Stimulated activated naive CD8-positive, alpha-beta T cell treated with anti-CD3 and anti-CD28 coated beads, Interleukin-15, amount 100 ng/mL, for 72 hours (primary cell): ENCODE measurements around the gene ZNF687.
A peak's percentile ranks its signal among the peaks of the same experiment; 100 is the strongest.
"Not testable (repeated sequence)": the region's sequence is repeated elsewhere in the genome, so short reads cannot be mapped to it uniquely, and the experiment has no call there.

ENCODE experiments used
- ATAC-seq: fragments of 150-1000 bp; cut with Tn5 transposase; 2 replicates; pipeline ENCODE4 v1.10.0; 2021; ENCODE audit warnings: mild to moderate bottlenecking, moderate library complexity
- DNase-seq, 2 donors: peaks; one replicate each; pipeline ENCODE4 v3.0.0; 2021 to 2022
- H3K27ac Mint-ChIP-seq, 2 donors: one replicate each; pipeline ENCODE4 v1.8.0; 2022; ENCODE audit warnings: mild to moderate bottlenecking in 2 of 2, mixed read lengths in 2 of 2, moderate library complexity in 2 of 2
- H3K27me3 Mint-ChIP-seq: one replicate; pipeline ENCODE4 v1.8.0; 2022; ENCODE audit warnings: mixed read lengths
- H3K4me1 Mint-ChIP-seq: one replicate; pipeline ENCODE4 v1.8.0; 2022; ENCODE audit warnings: mild to moderate bottlenecking, mixed read lengths
- H3K4me3 Mint-ChIP-seq, 2 donors: one replicate each; pipeline ENCODE4 v1.8.0; 2022; ENCODE audit warnings: mild to moderate bottlenecking in 2 of 2, mixed read lengths in 2 of 2, moderate library complexity in 1 of 2
- H3K9me3 Mint-ChIP-seq, 2 donors: one replicate each; pipeline ENCODE4 v1.8.0; 2022; ENCODE audit warnings: mixed read lengths in 2 of 2

The ZNF687 gene

DNA sequence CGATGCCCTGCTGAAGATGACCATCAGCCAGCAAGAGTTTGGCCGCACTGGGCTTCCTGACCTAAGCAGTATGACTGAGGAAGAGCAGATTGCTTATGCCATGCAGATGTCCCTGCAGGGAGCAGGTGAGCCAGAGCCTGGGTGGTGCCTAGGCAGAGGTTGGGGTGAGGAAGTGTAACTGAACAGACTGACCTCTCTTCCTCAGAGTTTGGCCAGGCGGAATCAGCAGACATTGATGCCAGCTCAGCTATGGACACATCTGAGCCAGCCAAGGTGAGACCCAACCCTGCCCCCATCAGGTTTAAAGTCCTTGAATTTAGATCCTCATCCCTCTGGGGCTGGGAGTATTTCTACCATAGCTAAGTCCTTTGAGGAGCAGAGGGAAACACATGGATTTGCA is 15.8 kb upstream of the ZNF687 start:
- Mint-ChIP-seq H3K9me3 (no peaks in the 10 kb centered on the region), H3K4me3 (no peak overlapping the region), H3K4me1 (no peaks in the 10 kb centered on the region), H3K27me3 (no peaks in the 10 kb centered on the region), H3K27ac (peak overlapping the region in 1 of 2 donors; percentile 20)
- no peak for ATAC-seq
- DNase-seq = no peak

- H3K4me1 Mint-ChIP-seq = no peaks in the 10 kb centered on the region
- no peak overlapping the region for H3K27ac Mint-ChIP-seq
- no peaks in the 10 kb centered on the region for H3K27me3 Mint-ChIP-seq
- H3K9me3 Mint-ChIP-seq = no peaks in the 10 kb centered on the region
- DNase-seq (no peak), ATAC-seq (no peak)
- no peak overlapping the region for H3K4me3 Mint-ChIP-seq
Measured at GRCh38 chr1:151266821-151267220, 15.3 kb upstream of the ZNF687 start.

GRCh38 chr1:151267760-151268159 is 14.3 kb upstream of the ZNF687 start:
- no peaks in the 10 kb centered on the region for H3K27me3 Mint-ChIP-seq
- DNase-seq = no peak
- no peaks in the 10 kb centered on the region for H3K9me3 Mint-ChIP-seq
- ATAC-seq = no peak
- H3K4me1 Mint-ChIP-seq = no peaks in the 10 kb centered on the region
- H3K27ac Mint-ChIP-seq = no peak overlapping the region
- no peak overlapping the region for H3K4me3 Mint-ChIP-seq

DNA sequence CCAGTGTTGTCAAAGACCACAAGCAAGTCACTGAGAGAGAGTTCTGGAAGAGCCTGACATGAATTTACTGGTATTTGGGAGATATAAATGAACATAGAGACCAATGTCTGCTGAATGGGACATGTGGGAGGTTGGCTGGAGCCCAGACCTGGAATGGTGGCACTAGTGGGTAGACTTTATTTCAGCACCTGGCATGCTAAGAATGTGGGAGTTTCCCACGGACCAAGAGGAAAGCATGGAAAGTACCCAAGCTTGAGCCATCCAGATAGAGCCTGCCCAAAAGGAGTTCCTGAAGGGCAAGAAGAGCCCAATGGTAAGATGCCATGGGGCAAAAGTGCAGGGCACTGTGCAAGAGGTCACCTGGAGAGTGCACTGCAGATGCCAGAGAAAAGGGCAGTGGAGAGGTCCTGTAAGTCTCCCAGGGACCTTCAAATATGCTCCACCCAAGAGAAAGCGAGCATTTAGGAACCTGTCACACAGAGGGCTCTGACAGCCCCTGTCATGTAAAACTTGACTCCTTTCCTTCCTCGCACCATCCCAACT is 8.1 kb upstream of the ZNF687 start:
- H3K9me3 Mint-ChIP-seq = no peaks in the 10 kb centered on the region
- DNase-seq (no peak), ATAC-seq (no peak)
- peaks cover 25% of the 10 kb centered on the region for H3K4me1 Mint-ChIP-seq
- H3K4me3 Mint-ChIP-seq = no peak overlapping the region
- H3K27ac Mint-ChIP-seq = peak overlapping the region in 1 of 2 donors; percentile 43
- H3K27me3 Mint-ChIP-seq = no peaks in the 10 kb centered on the region

DNA sequence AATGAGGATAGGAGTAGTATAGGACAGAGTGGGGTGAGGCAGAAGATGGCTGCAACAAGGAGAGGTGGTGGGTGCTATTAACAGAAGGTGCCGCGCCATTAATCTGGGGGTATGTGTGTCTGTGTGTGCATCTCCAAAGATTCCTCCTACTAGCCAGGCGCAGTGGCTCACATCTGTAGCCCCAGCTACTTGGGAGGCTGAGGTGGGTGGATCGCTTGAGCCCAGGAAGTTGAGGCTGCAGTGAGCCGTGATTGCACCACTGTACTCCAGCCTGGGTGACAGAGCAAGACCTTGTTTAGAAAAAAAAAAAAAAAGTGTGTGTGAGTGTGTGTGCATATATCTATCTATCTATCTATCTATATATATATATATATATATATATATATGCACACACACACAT is 6.8 kb upstream of the ZNF687 start:
- not testable (repeated sequence) for DNase-seq, H3K4me3 Mint-ChIP-seq, H3K27ac Mint-ChIP-seq, H3K9me3 Mint-ChIP-seq, ATAC-seq, H3K27me3 Mint-ChIP-seq
- H3K4me1 Mint-ChIP-seq = peaks cover 27% of the 10 kb centered on the region

- DNase-seq = peak in 1 of 2 donors; percentile 42
Measured at GRCh38 chr1:151277249-151277648, 4.8 kb upstream of the ZNF687 start.

DNA sequence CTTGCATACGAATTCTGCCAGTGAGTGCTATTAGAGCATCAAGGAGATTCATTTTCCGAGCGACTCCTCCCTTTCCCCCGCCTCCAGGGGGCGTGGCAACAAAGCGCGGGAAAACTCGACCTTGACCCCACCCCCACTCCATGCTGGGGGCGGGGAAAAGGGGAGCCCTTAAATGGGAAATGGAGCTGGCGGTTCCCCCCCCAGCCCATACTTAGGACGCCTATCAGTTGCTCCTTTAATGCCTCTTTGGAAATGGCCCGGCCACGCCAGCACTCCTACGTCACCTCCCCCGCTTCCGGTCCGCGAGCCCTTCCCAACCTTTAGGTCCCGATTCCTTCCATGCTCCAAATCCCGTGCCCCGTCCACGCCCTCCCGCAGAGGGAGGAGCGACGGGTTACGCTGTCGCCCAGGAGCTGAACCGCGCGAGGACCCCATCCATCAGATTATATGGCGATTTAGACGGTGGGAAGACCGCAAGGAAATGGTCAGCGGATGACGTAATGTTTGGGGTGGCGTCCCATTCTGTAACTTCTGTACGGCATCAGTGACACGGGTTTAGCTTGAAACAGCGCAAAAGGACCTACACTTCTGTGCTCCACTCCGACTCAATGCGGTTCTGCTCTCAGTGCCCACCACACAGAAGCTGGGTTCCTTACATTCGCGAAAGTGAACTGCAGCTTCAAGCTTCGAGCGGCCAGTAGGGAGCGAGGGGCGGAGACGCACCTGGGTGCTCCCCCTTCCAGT is 702 bp upstream of the ZNF687 start:
- Mint-ChIP-seq H3K4me1 (peaks cover 54% of the 10 kb centered on the region), H3K27me3 (no peaks in the 10 kb centered on the region), H3K9me3 (no peaks in the 10 kb centered on the region), H3K4me3 (peak overlapping the region; percentile 87 to 88), H3K27ac (peak overlapping the region; percentile 97 to 99)
- peak; percentile 98 for DNase-seq
- peak; percentile 58 for ATAC-seq

More at GRCh38 chr1:151277249-151277648, 4.8 kb upstream of the ZNF687 start:
- Mint-ChIP-seq H3K27ac (peak overlapping the region; percentile 2 to 86), H3K4me3 (peak overlapping the region; percentile 9 to 42), H3K9me3 (no peaks in the 10 kb centered on the region), H3K27me3 (no peaks in the 10 kb centered on the region), H3K4me1 (peaks cover 27% of the 10 kb centered on the region)
- peak; percentile 4 for ATAC-seq

- no peak for ATAC-seq
- peak; percentile 19 to 42 for DNase-seq
- peak overlapping the region; percentile 87 to 88 for H3K4me3 Mint-ChIP-seq
- H3K27ac Mint-ChIP-seq = peak overlapping the region; percentile 98 to 99
- H3K4me1 Mint-ChIP-seq = peaks cover 43% of the 10 kb centered on the region
- no peaks in the 10 kb centered on the region for H3K27me3 Mint-ChIP-seq
- no peaks in the 10 kb centered on the region for H3K9me3 Mint-ChIP-seq
Measured at GRCh38 chr1:151282883-151283725, 1.0 kb downstream of the ZNF687 start.

DNA sequence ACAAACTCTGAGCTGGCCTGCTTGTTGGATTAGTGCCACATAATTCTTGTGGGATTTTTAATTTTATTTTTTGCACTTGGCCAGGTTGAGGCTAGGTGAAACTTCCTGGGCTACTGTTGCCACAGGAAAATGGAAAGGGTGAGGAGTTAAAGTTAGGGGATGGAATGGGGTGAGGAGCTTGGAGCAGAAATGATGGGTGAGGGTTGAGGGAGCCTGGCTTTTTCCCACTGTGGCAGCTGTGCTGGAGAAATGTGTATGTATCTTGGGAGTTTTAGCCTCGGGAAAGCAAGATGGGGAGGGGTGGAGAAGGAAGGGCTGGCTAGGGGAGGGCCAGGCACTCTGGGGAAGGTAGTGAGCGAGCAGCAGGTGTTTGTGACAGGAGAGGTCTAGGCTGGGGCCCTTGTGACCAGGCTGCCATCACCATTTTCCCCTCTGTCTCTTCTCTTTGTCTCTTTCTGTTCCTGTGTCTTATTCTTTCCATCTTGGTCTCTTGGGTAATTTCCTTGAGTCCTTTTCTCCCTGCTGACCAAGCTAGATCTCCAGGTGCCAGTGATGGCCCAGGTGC is 2.0 kb downstream of the ZNF687 start:
- Mint-ChIP-seq H3K27ac (peak overlapping the region; percentile 60 to 99), H3K9me3 (no peaks in the 10 kb centered on the region), H3K4me1 (peaks cover 49% of the 10 kb centered on the region), H3K27me3 (no peaks in the 10 kb centered on the region), H3K4me3 (peak overlapping the region; percentile 87 to 88)
- no peak for DNase-seq
- ATAC-seq = no peak

GRCh38 chr1:151286619-151287340 is 4.7 kb downstream of the ZNF687 start:
- Mint-ChIP-seq H3K4me1 (peaks cover 61% of the 10 kb centered on the region), H3K27ac (peak overlapping the region in 1 of 2 donors; percentile 74), H3K9me3 (no peaks in the 10 kb centered on the region), H3K27me3 (no peaks in the 10 kb centered on the region), H3K4me3 (no peak overlapping the region)
- no peak for DNase-seq
- ATAC-seq = no peak

GRCh38 chr1:151287341-151287699 is 5.2 kb downstream of the ZNF687 start:
- peak overlapping the region in 1 of 2 donors; percentile 74 for H3K27ac Mint-ChIP-seq
- no peaks in the 10 kb centered on the region for H3K9me3 Mint-ChIP-seq
- H3K4me1 Mint-ChIP-seq = peaks cover 61% of the 10 kb centered on the region
- no peaks in the 10 kb centered on the region for H3K27me3 Mint-ChIP-seq
- no peak overlapping the region for H3K4me3 Mint-ChIP-seq
- ATAC-seq (no peak), DNase-seq (no peak)

- Mint-ChIP-seq H3K4me3 (no peak overlapping the region), H3K27me3 (no peaks in the 10 kb centered on the region), H3K9me3 (no peaks in the 10 kb centered on the region), H3K4me1 (peaks cover 66% of the 10 kb centered on the region), H3K27ac (no peak overlapping the region)
- no peak for ATAC-seq
- no peak for DNase-seq
Measured at GRCh38 chr1:151287767-151288500, 5.8 kb downstream of the ZNF687 start.

DNA sequence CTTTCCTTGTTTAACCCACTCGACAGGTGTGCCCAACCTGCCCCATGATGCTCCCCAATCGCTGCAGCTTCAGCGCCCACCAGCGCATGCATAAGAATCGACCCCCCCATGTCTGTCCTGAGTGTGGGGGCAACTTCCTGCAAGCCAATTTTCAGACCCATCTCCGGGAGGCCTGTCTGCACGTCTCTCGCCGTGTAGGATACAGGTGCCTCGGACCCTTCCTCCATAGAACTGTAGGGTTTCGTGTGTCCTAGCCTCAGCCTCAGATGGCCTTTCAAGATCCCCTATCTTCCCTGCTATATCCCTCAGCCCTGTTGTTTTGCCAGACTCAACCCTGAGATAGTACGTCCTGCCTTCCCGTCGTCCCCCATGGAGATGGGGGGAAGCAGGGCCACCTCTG is 6.4 kb downstream of the ZNF687 start:
- DNase-seq (no peak), ATAC-seq (no peak)
- no peaks in the 10 kb centered on the region for H3K27me3 Mint-ChIP-seq
- H3K9me3 Mint-ChIP-seq = no peaks in the 10 kb centered on the region
- no peak overlapping the region for H3K4me3 Mint-ChIP-seq
- H3K4me1 Mint-ChIP-seq = peaks cover 64% of the 10 kb centered on the region
- H3K27ac Mint-ChIP-seq = no peak overlapping the region

GRCh38 chr1:151289080-151289935 is 7.2 kb downstream of the ZNF687 start:
- ATAC-seq (peak; percentile 31), DNase-seq (no peak)
- peaks cover 56% of the 10 kb centered on the region for H3K4me1 Mint-ChIP-seq
- H3K9me3 Mint-ChIP-seq = no peaks in the 10 kb centered on the region
- peak overlapping the region in 1 of 2 donors; percentile 55 for H3K27ac Mint-ChIP-seq
- no peak overlapping the region for H3K4me3 Mint-ChIP-seq
- H3K27me3 Mint-ChIP-seq = no peaks in the 10 kb centered on the region
